ENCODE data around the gene FBXO40.

FBXO40 gene

GRCh38 chr3:121606106-121606505, 12.9 kb downstream of the FBXO40 start:
- Histone ChIP-seq H3K27me3 (ENCODE audit: insufficient read depth, low read length, poor library complexity) (no peaks in the 10 kb centered on the region), H3K4me1 (ENCODE audit: insufficient read depth, low read length) (no peaks in the 10 kb centered on the region), H4K20me1 (ENCODE audit: insufficient read depth, low read length) (no peaks in the 10 kb centered on the region), H3K36me3 (ENCODE audit: insufficient read depth, low read length) (no peaks in the 10 kb centered on the region), H3K79me2 (ENCODE audit: insufficient read depth, low read length) (no peaks in the 10 kb centered on the region), H3K9ac (ENCODE audit: low read depth, low read length) (no peak overlapping the region), H3K27ac (ENCODE audit: low read length) (no peak overlapping the region), H3K4me3 (ENCODE audit: low read depth in 1 of 2, low read length in 2 of 2) (no peak overlapping the region), H3K4me2 (ENCODE audit: insufficient read depth, low read length) (no peak overlapping the region), H3K9me3 (ENCODE audit: insufficient read depth, low read length, severe bottlenecking) (no peaks in the 10 kb centered on the region), H2AFZ (ENCODE audit: low read depth, low read length) (no peak overlapping the region)
- ATAC-seq (ENCODE audit: insufficient read depth, low read depth) (no peak), DNase-seq (no peak)
- no peak for TF ChIP-seq EZH2 (IDR thresholded peaks at IDR 0.05; ENCODE audit: borderline replicate concordance, low read depth, low read length, severe bottlenecking)
- TF ChIP-seq CTCF (IDR thresholded peaks at IDR 0.05; ENCODE audit: borderline replicate concordance, extremely low read depth, low read length, poor library complexity, severe bottlenecking): no peak

- no peaks in the 10 kb centered on the region for H3K36me3 ChIP-seq (ENCODE audit: insufficient read depth, low read length)
- H2AFZ ChIP-seq (ENCODE audit: low read depth, low read length): no peak overlapping the region
- no peaks in the 10 kb centered on the region for H3K4me1 ChIP-seq (ENCODE audit: insufficient read depth, low read length)
- H3K4me3 ChIP-seq (ENCODE audit: low read depth in 1 of 2, low read length in 2 of 2): no peak overlapping the region
- no peak for DNase-seq
- no peak overlapping the region for H3K4me2 ChIP-seq (ENCODE audit: insufficient read depth, low read length)
- H3K27ac ChIP-seq (ENCODE audit: low read length): no peak overlapping the region
- H3K9me3 ChIP-seq (ENCODE audit: insufficient read depth, low read length, severe bottlenecking): no peaks in the 10 kb centered on the region
- TF ChIP-seq CTCF (IDR thresholded peaks at IDR 0.05; ENCODE audit: borderline replicate concordance, extremely low read depth, low read length, poor library complexity, severe bottlenecking) (no peak), EZH2 (IDR thresholded peaks at IDR 0.05; ENCODE audit: borderline replicate concordance, low read depth, low read length, severe bottlenecking) (no peak)
- no peaks in the 10 kb centered on the region for H3K79me2 ChIP-seq (ENCODE audit: insufficient read depth, low read length)
- H3K27me3 ChIP-seq (ENCODE audit: insufficient read depth, low read length, poor library complexity): no peaks in the 10 kb centered on the region
- no peak overlapping the region for H3K9ac ChIP-seq (ENCODE audit: low read depth, low read length)
- no peaks in the 10 kb centered on the region for H4K20me1 ChIP-seq (ENCODE audit: insufficient read depth, low read length)
- no peak for ATAC-seq (ENCODE audit: insufficient read depth, low read depth)
Measured at GRCh38 chr3:121619691-121620090, 26.5 kb downstream of the FBXO40 start.

GRCh38 chr3:121621491-121621890, 28.3 kb downstream of the FBXO40 start:
- Histone ChIP-seq H3K36me3 (ENCODE audit: insufficient read depth, low read length) (no peaks in the 10 kb centered on the region), H3K27me3 (ENCODE audit: insufficient read depth, low read length, poor library complexity) (no peaks in the 10 kb centered on the region), H3K27ac (ENCODE audit: low read length) (no peak overlapping the region), H3K4me2 (ENCODE audit: insufficient read depth, low read length) (no peak overlapping the region), H3K4me1 (ENCODE audit: insufficient read depth, low read length) (no peaks in the 10 kb centered on the region), H2AFZ (ENCODE audit: low read depth, low read length) (no peak overlapping the region), H4K20me1 (ENCODE audit: insufficient read depth, low read length) (no peaks in the 10 kb centered on the region), H3K4me3 (ENCODE audit: low read depth in 1 of 2, low read length in 2 of 2) (no peak overlapping the region), H3K9ac (ENCODE audit: low read depth, low read length) (no peak overlapping the region), H3K9me3 (ENCODE audit: insufficient read depth, low read length, severe bottlenecking) (no peaks in the 10 kb centered on the region), H3K79me2 (ENCODE audit: insufficient read depth, low read length) (no peaks in the 10 kb centered on the region)
- DNase-seq: no peak
- ATAC-seq (ENCODE audit: insufficient read depth, low read depth): no peak
- TF ChIP-seq CTCF (IDR thresholded peaks at IDR 0.05; ENCODE audit: borderline replicate concordance, extremely low read depth, low read length, poor library complexity, severe bottlenecking) (no peak), EZH2 (IDR thresholded peaks at IDR 0.05; ENCODE audit: borderline replicate concordance, low read depth, low read length, severe bottlenecking) (no peak)

All from DND-41 (cell line).